Cardiac muscle cell (in vitro differentiated cells and primary cell): ENCODE measurements around the gene MRPS27. TPM values are rescaled to one million over a fixed set of nuclear protein-coding genes. Genes with fewer than 3 reads are reported as not detected.
"Not testable (repeated sequence)": the region's sequence is repeated elsewhere in the genome, so short reads cannot be mapped to it uniquely, and the experiment has no call there.

Experiments used
- DNase-seq, 2 donors: peaks; one replicate each; pipeline versions ENCODE4 v3.0.0 to v3.0.0-alpha.2; 2010 to 2017; ENCODE audit warnings: low read depth in 1 of 2, low spot score in 1 of 2
- H3K27ac ChIP-seq: fragments of 200-600 bp; sonication (generic); 2 replicates; pipeline ENCODE4 v1.5.1; 2016
- H3K27me3 ChIP-seq: fragments of 200-600 bp; sonication (generic); 2 replicates; pipeline ENCODE4 v1.6.0; 2016; ENCODE audit warnings: control low read depth
- H3K36me3 ChIP-seq: fragments of 200-600 bp; sonication (generic); 2 replicates; pipeline ENCODE4 v1.5.1; 2016; ENCODE audit warnings: control low read depth
- H3K4me1 ChIP-seq: fragments of 200-600 bp; sonication (generic); 2 replicates; pipeline ENCODE4 v1.8.1; 2017; ENCODE audit warnings: low read depth, mild to moderate bottlenecking, mixed run types
- H3K4me3 ChIP-seq: fragments of 200-600 bp; sonication (generic); 2 replicates; pipeline ENCODE4 v1.5.1; 2016; ENCODE audit warnings: mild to moderate bottlenecking
- H3K9me3 ChIP-seq: fragments of 200-600 bp; sonication (generic); 2 replicates; pipeline ENCODE4 v1.5.1; 2017; ENCODE audit warnings: low read depth, mild to moderate bottlenecking, control low read depth
- CTCF ChIP-seq: IDR thresholded peaks from 2 replicates; pipeline ENCODE4 v1.5.1; 2012; ENCODE audit warnings: low read depth, mild to moderate bottlenecking, low read length
- polyA plus RNA-seq: library from polyadenylated mRNA; unstranded; fragments of >200 nt; fragmentation: Nextera tagmentation; extraction: Ambion mirVana; gene quantifications from 2 replicates; pipeline ENCODE4 v1.2.1, GENCODE V29; 2016
- total RNA-seq: library from RNA; depleted of rRNA; stranded (reverse); fragments of >200 nt; gene quantifications from 2 replicates; pipeline ENCODE4 v1.2.3, GENCODE V29; 2016

Gene MRPS27
- total and polyA plus RNA-seq, 2 experiments from 2014 or later: 58.1 to 64.1 TPM

- peaks cover 19% of the 10 kb centered on the region for H3K4me1 ChIP-seq
- H3K27ac ChIP-seq: peak overlapping the region; percentile 37
- H3K27me3 ChIP-seq: no peaks in the 10 kb centered on the region
- no peak for TF ChIP-seq CTCF
- H3K4me3 ChIP-seq: no peak overlapping the region
- no peaks in the 10 kb centered on the region for H3K36me3 ChIP-seq
- H3K9me3 ChIP-seq: no peaks in the 10 kb centered on the region
- DNase-seq: no peak
Observed at GRCh38 chr5:72302171-72302570, 17.9 kb downstream of the MRPS27 start.

DNA sequence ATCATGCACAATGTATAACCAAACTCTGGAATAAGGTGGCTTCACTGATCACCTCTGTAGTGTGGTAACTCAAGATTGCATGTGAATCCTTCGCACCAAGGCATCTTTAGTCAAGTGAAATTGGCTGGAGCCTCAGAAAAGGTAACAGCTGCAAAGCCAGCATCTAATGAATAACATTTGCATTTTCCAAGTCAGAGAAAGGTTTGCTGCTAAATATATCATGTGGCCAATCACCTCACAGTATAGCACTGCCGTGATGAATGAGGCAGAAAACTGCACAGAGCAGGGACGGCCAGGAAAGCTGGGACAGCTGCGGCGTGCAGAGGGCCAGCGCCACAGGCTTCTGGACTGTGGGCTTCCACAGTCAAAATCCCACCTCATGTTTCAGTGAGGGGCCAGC, 18.5 kb downstream of the MRPS27 start:
- no peak for TF ChIP-seq CTCF
- Histone ChIP-seq H3K27me3 (no peaks in the 10 kb centered on the region), H3K9me3 (no peaks in the 10 kb centered on the region), H3K27ac (peak overlapping the region; percentile 37), H3K4me3 (no peak overlapping the region), H3K36me3 (peaks cover 1% of the 10 kb centered on the region), H3K4me1 (peaks cover 19% of the 10 kb centered on the region)
- no peak for DNase-seq

DNA sequence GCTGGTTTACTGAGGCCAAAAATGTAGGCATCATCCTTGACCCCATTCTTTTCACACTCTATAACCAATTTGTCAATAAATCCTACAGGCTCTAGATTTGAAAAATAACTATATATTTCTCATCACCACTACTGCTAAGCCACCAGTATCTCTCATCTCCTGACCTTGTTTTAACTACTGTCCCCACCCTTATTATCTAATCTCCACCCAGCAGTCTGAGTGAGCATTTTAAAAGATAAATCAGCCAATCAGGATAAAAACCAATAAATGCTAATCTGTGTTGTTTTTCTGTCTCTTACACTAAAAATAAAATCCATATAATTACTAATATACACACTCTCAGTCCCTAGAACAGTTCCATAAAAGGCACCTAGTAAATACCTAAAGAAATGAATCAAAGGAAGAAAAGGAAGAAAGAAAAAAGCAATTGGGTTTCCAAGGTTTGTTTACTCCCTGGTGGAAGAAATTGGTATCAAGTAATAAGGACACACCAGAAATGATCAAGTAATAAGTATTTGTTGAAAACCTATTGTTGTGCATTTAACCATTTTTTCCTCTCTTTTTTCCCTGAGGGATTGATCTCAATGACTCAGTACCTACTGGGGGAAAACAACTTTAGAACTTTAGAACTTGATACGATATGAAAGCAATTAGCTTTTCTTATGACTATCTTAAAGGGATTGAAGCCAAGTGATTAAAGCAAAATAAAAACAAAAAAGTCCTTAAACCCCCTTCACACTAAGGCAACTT, 19.3 kb downstream of the MRPS27 start:
- peaks cover 16% of the 10 kb centered on the region for H3K4me1 ChIP-seq
- H3K27ac ChIP-seq: no peak overlapping the region
- no peak for TF ChIP-seq CTCF
- no peaks in the 10 kb centered on the region for H3K9me3 ChIP-seq
- peaks cover 5% of the 10 kb centered on the region for H3K36me3 ChIP-seq
- no peak for DNase-seq
- no peaks in the 10 kb centered on the region for H3K27me3 ChIP-seq
- H3K4me3 ChIP-seq: no peak overlapping the region

DNA sequence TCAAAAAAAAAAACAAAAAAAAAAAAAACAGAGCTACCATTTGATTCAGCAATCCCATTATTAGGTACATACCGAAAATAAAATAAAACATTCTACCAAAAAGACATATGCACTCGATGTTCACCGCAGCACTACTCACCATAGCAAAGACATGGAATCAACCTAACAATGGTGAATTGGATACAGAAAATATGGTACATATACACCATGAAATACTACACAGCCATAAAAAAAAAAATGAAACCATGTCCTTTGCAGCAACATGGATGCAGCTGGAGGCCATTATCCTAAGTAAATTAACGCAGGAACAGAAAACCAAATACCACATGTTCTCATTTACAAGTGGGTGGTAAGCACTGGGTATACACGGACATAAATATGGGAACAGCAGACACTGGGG, 21.3 kb downstream of the MRPS27 start:
- TF ChIP-seq CTCF: no peak
- no peak overlapping the region for H3K27ac ChIP-seq
- no peaks in the 10 kb centered on the region for H3K9me3 ChIP-seq
- peaks cover 12% of the 10 kb centered on the region for H3K4me1 ChIP-seq
- no peak overlapping the region for H3K4me3 ChIP-seq
- no peak for DNase-seq
- no peaks in the 10 kb centered on the region for H3K27me3 ChIP-seq
- H3K36me3 ChIP-seq: peaks cover 9% of the 10 kb centered on the region

- H3K36me3 ChIP-seq, H3K4me3 ChIP-seq, H3K27me3 ChIP-seq, H3K9me3 ChIP-seq, DNase-seq, H3K27ac ChIP-seq: not testable (repeated sequence)
- H3K4me1 ChIP-seq: peaks cover 15% of the 10 kb centered on the region
Observed at GRCh38 chr5:72298136-72298535, 21.9 kb downstream of the MRPS27 start.

GRCh38 chr5:72296256-72296655, 23.8 kb downstream of the MRPS27 start:
- Histone ChIP-seq H3K9me3 (no peaks in the 10 kb centered on the region), H3K27ac (no peak overlapping the region), H3K36me3 (peaks cover 9% of the 10 kb centered on the region), H3K4me1 (peaks cover 10% of the 10 kb centered on the region), H3K27me3 (no peaks in the 10 kb centered on the region), H3K4me3 (no peak overlapping the region)
- TF ChIP-seq CTCF: no peak
- no peak for DNase-seq
